Neural cell (in vitro differentiated cells): ENCODE data around the gene PICALM.

Experiments used
- CTCF ChIP-seq: fragments of 450-650 bp; IDR thresholded peaks from 2 replicates; pipeline ENCODE4 v1.5.1; 2014; ENCODE audit warnings: antibody characterized with exemption, mild to moderate bottlenecking, moderate library complexity; ENCODE audit not compliant: poor library complexity, severe bottlenecking
- EP300 ChIP-seq: fragments of 450-650 bp; conservative IDR thresholded peaks from 2 replicates; pipeline ENCODE4 v1.6.1; 2014; ENCODE audit warnings: antibody characterized with exemption, mild to moderate bottlenecking, moderate library complexity; ENCODE audit not compliant: poor library complexity, severe bottlenecking
- EZH2 ChIP-seq: fragments of 200-600, 300-800 bp; shearing (Covaris generic), sonication (generic); IDR thresholded peaks from 2 replicates; pipeline ENCODE4 v1.6.1; 2014; ENCODE audit warnings: antibody characterized with exemption, low read length, borderline replicate concordance, mild to moderate bottlenecking; ENCODE audit not compliant: insufficient read depth, poor library complexity, severe bottlenecking
- MXI1 ChIP-seq: fragments of 450-650 bp; conservative IDR thresholded peaks from 2 replicates; pipeline ENCODE4 v1.6.1; 2014; ENCODE audit warnings: antibody characterized with exemption, mild to moderate bottlenecking; ENCODE audit not compliant: poor library complexity, severe bottlenecking
- POLR2AphosphoS5 ChIP-seq: IDR thresholded peaks from 2 replicates; pipeline ENCODE4 v1.6.1; 2012
- RAD21 ChIP-seq: fragments of 450-650 bp; conservative IDR thresholded peaks from 2 replicates; pipeline ENCODE4 v1.6.1; 2014; ENCODE audit warnings: antibody characterized with exemption, mild to moderate bottlenecking, moderate library complexity
- REST ChIP-seq: IDR thresholded peaks from 2 replicates; pipeline ENCODE4 v1.6.1; 2012; ENCODE audit warnings: borderline replicate concordance
- TAF1 ChIP-seq: IDR thresholded peaks from 2 replicates; pipeline ENCODE4 v1.6.1; 2012; ENCODE audit warnings: low read depth

GRCh38 chr11:85945788-85946187 lies 123.1 kb downstream of the PICALM start:
- TF ChIP-seq CTCF = no peak
- no peak for TF ChIP-seq REST
- TF ChIP-seq POLR2AphosphoS5 = no peak
- TF ChIP-seq MXI1 = no peak
- TF ChIP-seq EZH2 = no peak
- TF ChIP-seq EP300 = no peak
- TF ChIP-seq RAD21 = no peak
- TF ChIP-seq TAF1 = no peak
